Lower lobe of right lung (tissue), 2 donors: ENCODE results near the gene LHFPL6. TPM values are rescaled to one million over a fixed set of nuclear protein-coding genes. Genes with fewer than 3 reads are reported as not detected.

Experiments used
- ATAC-seq, 2 donors: fragments of 200-7000 bp; cut with Tn5 transposase; one replicate each; pipeline ENCODE4 v1.9.1; 2020 to 2022; ENCODE audit warnings: mild to moderate bottlenecking in 2 of 2, moderate library complexity in 2 of 2
- DNase-seq: peaks from one replicate; pipeline ENCODE4 v3.0.0-alpha.2; 2020
- H3K27ac ChIP-seq: fragments of 200-600 bp; one replicate; pipeline ENCODE4 v1.8.0; 2022
- H3K27me3 ChIP-seq: fragments of 200-600 bp; one replicate; pipeline ENCODE4 v1.8.0; 2022; ENCODE audit warnings: low read depth
- H3K36me3 ChIP-seq: fragments of 200-600 bp; one replicate; pipeline ENCODE4 v1.8.0; 2022; ENCODE audit warnings: mild to moderate bottlenecking
- H3K4me1 ChIP-seq: fragments of 200-600 bp; one replicate; pipeline ENCODE4 v1.8.0; 2022
- H3K4me3 ChIP-seq: fragments of 200-600 bp; one replicate; pipeline ENCODE4 v1.8.0; 2022; ENCODE audit warnings: mild to moderate bottlenecking
- H3K9me3 ChIP-seq: fragments of 200-600 bp; one replicate; pipeline ENCODE4 v1.8.0; 2022
- intact Hi-C: fragments of 100-400 bp; cut with DNase I; formaldehyde crosslinking; loops from one replicate; pipeline ENCODE4 v1.11.0; 2022
- total RNA-seq: library from RNA; stranded (reverse); fragmentation: NEBNext Ultra II Directional; extraction: Animal tissue kit (Norgen Biotek cat#: 25700); gene quantifications from one replicate; pipeline ENCODE4 v1.2.1, GENCODE V29; 2021
- TF ChIP-seq, protein P1 (sequence below): fragments of 200-600 bp; IDR thresholded peaks from one replicate; pipeline ENCODE4 v1.8.0; 2022; ENCODE audit warnings: antibody characterized with exemption, mild to moderate bottlenecking
- donor health status: DM: no; HTN: yes; CAD: no; lungs with severe emphysema.

The LHFPL6 gene
- total RNA-seq, 1 donor from 2014 or later, result 68.7 TPM

DNA sequence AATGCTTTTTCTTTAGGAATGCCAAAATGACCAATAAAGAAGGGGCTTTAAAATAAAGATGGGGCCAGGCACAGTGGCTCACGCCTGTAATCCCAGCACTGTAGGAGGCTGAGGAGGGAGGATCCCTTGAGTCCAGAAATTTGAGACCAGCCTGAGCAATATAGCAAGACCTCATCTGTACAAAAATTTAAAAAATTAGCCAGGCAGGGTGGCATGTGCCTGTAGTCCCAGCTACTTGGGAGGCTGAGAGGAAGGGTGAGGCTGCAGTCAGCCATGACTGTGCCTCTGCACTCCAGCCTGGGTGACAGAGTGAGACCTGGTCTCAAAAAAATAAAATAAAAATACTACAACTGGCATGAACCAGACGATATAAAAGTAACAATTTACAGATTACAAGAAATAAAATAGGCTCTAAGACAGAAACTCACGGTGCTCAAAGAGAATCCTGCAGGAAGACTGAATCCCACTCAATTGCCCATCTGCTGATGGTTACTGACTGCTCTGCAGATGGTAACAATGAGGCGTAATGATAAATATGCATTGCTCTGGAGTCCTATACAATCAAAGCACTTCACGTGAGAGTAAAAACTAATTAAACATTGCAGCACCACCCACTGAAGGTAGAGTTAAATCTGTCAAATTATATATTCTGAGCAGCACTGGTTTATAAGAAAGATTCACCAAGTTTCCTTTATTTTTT lies 93.2 kb downstream of the LHFPL6 start:
- TF ChIP-seq, protein P1, sequence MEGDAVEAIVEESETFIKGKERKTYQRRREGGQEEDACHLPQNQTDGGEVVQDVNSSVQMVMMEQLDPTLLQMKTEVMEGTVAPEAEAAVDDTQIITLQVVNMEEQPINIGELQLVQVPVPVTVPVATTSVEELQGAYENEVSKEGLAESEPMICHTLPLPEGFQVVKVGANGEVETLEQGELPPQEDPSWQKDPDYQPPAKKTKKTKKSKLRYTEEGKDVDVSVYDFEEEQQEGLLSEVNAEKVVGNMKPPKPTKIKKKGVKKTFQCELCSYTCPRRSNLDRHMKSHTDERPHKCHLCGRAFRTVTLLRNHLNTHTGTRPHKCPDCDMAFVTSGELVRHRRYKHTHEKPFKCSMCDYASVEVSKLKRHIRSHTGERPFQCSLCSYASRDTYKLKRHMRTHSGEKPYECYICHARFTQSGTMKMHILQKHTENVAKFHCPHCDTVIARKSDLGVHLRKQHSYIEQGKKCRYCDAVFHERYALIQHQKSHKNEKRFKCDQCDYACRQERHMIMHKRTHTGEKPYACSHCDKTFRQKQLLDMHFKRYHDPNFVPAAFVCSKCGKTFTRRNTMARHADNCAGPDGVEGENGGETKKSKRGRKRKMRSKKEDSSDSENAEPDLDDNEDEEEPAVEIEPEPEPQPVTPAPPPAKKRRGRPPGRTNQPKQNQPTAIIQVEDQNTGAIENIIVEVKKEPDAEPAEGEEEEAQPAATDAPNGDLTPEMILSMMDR, result no peak
- no peaks in the 10 kb centered on the region for H3K36me3 ChIP-seq
- intact Hi-C loops, result no loop called here
- no peak overlapping the region for H3K4me3 ChIP-seq
- H3K27ac ChIP-seq, result no peak overlapping the region
- ATAC-seq (no peak), DNase-seq (no peak)
- H3K9me3 ChIP-seq, result no peaks in the 10 kb centered on the region
- no peaks in the 10 kb centered on the region for H3K27me3 ChIP-seq
- peaks cover 11% of the 10 kb centered on the region for H3K4me1 ChIP-seq

GRCh38 chr13:39506559-39507390 lies 96.2 kb downstream of the LHFPL6 start:
- Histone ChIP-seq H3K27ac (no peak overlapping the region), H3K4me3 (no peak overlapping the region), H3K27me3 (no peaks in the 10 kb centered on the region), H3K9me3 (no peaks in the 10 kb centered on the region), H3K36me3 (no peaks in the 10 kb centered on the region), H3K4me1 (peaks cover 12% of the 10 kb centered on the region)
- intact Hi-C loops, result no loop called here
- DNase-seq (no peak), ATAC-seq (no peak)
- TF ChIP-seq, protein P1, result no peak

GRCh38 chr13:39505151-39505550 lies 97.8 kb downstream of the LHFPL6 start:
- intact Hi-C loops, result no loop called here
- ATAC-seq (no peak), DNase-seq (no peak)
- H3K4me3 ChIP-seq, result no peak overlapping the region
- H3K4me1 ChIP-seq, result peaks cover 22% of the 10 kb centered on the region
- H3K27ac ChIP-seq, result no peak overlapping the region
- TF ChIP-seq, protein P1, result no peak
- H3K36me3 ChIP-seq, result no peaks in the 10 kb centered on the region
- no peaks in the 10 kb centered on the region for H3K27me3 ChIP-seq
- H3K9me3 ChIP-seq, result no peaks in the 10 kb centered on the region

DNA sequence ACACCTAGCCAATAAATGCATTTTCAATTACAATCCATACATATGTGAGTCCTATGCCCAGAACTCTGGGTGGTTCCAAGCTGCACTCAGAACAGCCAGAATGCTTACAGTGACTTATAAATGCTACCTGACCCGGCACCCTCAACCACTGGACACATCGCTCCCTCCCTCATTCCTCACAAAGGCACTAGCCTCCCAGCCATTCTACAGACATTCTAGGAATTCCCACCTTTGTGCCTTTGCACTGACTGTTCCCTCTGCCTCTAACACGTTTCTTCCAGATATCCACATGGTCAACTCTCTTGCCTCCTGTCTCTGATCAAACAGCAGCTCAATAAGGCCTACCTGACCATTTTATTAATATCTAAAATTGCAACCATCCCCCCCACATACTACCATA lies 99.9 kb downstream of the LHFPL6 start:
- intact Hi-C loops, result no loop called here
- H3K9me3 ChIP-seq, result no peaks in the 10 kb centered on the region
- no peak for ATAC-seq

GRCh38 chr13:39501702-39502324 lies 101.2 kb downstream of the LHFPL6 start:
- H3K4me1 ChIP-seq, result peaks cover 18% of the 10 kb centered on the region
- ATAC-seq (peak; percentile 91 to 96), DNase-seq (no peak)
- TF ChIP-seq, protein P1, result no peak
- H3K9me3 ChIP-seq, result no peaks in the 10 kb centered on the region
- no peak overlapping the region for H3K4me3 ChIP-seq
- no peak overlapping the region for H3K27ac ChIP-seq
- intact Hi-C loops, result no loop called here
- no peaks in the 10 kb centered on the region for H3K36me3 ChIP-seq
- H3K27me3 ChIP-seq, result no peaks in the 10 kb centered on the region

More for the DNA sequence above, 99.9 kb downstream of the LHFPL6 start:
- Histone ChIP-seq H3K4me3 (no peak overlapping the region), H3K4me1 (peaks cover 22% of the 10 kb centered on the region), H3K27ac (no peak overlapping the region), H3K36me3 (no peaks in the 10 kb centered on the region), H3K27me3 (no peaks in the 10 kb centered on the region)
- TF ChIP-seq, protein P1, result no peak
- no peak for DNase-seq
